Fibroblast of the conjunctiva (primary cell): ENCODE measurements around the gene RCOR1.

ENCODE experiments used
- DNase-seq: peaks from one replicate; pipeline ENCODE4 v3.0.0-alpha.2; 2010; ENCODE audit warnings: low read depth

The RCOR1 gene

DNA sequence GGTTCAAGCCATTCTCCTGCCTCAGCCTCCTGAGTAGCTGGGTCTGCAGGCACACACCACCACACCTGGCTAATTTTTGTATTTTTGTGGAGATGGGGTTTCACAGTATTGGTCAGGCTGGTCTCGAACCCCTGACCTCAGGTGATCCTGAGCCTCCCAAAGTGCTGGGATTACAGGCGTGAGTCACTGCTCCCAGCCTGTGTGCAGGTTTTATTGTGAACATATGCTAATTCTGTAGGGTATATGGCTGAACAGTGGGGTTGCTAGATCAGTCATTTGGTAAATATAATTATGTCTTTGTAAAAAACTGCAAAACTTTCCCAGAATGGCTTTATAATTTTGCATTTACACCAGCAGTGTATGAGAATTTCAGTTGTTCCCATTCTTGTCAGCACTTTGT, 85.9 kb downstream of the RCOR1 start:
- DNase-seq = no peak

DNA sequence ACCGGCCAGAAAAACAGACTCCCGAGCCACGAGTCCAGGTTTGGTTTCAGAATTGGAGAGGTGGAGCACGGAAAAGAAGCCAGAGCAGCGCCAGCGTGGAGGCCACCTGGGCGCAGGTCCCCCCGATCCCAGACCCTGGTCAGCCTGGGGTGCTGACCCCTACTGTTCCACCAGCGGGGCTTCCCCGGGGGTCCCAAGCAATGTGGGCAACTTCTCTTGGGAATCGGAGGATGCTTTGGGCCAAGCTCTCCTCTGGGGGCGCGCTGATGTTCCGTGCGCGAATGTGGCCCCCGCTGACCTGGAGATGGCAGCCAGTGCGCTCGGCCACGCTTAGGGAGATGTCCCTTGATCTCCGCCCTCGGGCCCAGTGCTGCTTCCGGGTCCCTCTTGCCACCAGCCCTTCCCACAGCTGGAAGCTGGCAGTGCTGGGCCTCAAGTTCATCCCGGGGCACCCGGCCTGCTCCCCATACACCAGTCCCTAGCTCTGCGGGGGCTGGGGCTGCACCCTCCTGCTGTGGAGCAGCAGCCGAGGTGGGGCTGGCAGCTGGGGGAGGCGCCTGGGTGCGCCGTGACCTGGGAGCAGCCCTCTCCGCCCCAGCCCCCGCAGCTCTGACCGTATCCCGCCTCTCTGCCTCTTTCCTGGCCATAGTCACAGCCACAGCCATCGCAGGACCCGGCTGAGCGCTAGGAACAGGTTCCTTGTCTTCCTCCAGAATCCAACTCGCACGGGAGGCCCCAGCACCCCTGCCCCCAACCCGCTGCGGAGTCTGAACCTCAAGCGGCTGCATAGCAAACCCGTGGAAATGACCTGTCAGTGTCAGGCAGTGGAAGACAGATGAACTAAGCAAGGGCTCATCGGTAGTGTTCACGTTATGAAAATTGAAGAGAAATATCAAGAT, 91.2 kb downstream of the RCOR1 start:
- no peak for DNase-seq

GRCh38 chr14:102684298-102684663, 91.8 kb downstream of the RCOR1 start:
- DNase-seq = no peak

DNA sequence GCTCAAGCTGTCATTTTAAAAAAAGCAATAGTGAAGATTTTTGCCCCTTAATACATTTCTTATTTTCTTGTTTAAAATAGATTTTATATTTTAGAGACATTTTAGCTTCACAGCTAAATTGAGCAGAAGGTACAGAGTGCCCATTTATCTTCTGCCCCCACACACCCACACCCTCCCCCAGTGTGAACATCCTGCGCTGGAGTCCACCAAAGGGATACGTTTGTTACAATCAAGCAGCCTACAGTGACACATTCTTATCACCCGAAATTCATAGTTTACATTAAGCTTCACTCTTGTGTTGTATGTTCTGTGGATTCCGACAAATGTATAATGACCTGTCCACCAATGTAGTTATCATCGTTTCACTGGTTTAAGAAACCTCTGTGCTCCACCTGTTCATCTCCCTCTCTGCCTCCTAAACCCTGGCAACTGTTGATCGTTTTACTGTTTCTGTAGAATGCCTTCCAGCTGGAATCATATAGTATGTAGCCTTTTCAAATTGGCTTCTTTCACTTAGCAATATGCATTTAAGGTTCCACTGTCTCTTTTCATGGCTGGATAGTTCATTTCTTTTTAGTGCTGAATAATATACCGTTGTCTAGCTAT, 93.8 kb downstream of the RCOR1 start:
- no peak for DNase-seq

DNA sequence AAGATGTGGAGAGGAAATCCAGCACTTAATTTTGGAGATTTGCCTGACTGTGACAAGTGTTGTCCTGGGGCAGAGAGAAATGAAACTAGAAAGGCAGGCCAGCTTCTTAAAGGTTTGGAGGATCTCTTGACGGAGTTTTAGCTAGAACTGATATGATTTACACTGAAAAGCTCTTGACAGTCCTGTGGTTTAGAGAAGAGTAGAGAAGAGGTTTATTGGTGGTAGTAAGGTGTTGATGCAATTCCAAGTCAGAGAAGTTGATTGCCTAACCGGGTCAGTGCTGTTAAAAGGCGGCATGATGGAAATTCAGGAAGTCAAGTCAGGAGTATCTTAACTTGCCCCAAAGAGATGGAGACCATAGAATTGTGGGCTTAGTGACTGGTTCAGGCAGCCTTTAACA, 95.8 kb downstream of the RCOR1 start:
- DNase-seq = no peak

DNA sequence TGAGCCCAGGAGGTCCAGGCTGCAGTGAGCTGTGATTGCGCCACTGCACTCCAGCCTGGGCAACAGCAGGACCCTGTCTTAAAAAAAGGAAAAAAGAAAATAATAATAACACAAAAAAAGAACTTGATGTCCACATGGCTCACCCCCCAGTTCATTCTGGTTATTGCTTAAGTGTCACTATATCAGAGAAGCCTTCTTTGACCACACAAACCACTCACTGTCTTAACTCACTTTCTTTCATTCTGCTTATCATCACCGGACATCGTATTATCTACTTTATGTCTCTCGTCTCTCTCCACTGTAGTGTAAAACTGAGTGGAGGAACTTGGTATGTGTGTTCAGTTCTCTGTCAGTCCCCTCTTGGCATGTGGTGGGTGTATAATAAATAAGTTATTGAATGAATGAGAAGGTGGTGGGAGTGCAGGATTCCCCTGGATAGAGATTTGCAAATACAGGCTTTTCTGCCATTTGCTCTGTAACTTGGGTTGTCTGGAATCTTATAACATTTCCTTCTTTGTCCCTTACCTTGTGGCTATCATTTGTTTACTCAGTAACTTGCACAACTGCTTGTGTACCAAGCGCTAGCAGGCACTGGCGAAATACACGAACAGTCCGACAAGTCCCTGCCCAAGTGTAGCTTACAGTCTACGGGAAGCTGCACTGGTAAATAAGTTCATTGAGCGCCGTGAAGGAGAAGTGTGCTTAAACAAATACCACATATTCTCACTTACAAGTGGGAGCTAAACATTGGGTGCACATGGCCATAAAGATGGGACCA, 98.2 kb downstream of the RCOR1 start:
- DNase-seq = no peak

DNA sequence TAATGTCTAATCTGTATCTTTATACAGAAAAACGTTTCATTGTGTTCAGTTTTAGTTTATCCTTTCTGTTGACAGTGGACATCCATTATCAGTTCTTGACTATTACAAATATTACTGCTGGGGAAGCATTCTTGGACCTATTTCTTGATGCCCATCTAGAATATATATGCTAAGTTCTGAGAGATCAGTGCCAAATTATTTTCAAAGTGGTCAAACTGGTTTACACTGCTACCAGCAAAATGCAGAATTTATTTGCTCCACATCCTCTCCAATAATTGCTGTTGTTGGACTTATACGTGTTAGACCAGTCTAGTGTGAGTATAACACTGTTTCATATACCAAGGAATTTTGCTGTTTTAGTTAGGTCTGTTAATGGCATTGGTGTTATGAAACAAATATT, 99.3 kb downstream of the RCOR1 start:
- DNase-seq = no peak

GRCh38 chr14:102692334-102692733, 99.9 kb downstream of the RCOR1 start:
- DNase-seq = no peak

- no peak for DNase-seq
These were observed 100.7 kb downstream of the RCOR1 start for GRCh38 chr14:102693006-102693755.

DNA sequence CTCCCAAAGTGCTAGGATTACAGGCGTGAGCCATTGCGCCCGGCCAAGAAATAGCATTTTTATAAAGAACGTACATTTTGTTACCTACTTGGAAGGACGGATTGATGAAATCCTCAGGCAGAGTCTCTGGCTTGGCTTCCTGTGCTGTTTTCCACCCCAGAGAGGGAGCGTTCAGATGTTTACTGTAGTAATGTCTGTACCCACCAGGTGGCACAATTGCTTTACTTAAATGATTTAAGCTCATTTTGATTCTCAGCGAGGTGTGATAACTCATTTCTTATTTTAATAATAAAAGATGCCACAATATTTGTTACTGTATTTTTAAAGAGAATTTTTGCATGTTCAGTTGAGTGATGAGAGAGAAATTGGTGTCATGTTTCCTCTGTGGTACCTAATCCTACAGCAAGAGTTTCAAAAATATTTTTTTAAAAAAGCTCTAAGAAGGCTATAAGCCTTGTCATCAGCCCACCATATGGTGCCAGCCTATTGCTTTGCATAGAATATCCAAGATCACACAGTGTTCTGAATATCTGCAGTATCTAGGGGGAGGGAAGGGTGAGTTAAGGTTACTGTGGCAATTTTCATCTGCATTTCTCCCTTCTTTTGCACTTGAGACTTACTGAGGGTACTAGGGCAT, 102.2 kb downstream of the RCOR1 start:
- DNase-seq = peak; percentile 69

GRCh38 chr14:102695167-102695555, 102.7 kb downstream of the RCOR1 start:
- no peak for DNase-seq

DNA sequence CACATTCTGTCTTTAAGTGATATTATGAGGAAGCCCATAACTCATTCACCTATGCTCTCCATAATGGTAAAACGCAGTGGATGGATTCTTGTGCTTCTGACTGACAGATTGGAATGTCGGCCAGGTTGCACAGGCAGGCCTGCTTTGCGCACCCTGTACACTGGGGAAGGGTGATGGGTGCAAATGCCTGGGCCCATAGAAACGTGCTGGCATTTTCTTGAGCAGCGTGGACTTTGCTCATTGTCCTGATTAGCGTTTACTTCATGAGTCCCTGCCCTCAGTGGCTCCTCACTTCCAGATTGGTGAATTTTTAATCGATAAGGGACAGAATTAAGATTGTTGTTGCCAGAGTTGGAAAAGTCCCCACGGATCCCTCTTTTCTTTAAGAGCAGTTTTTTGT, 103.9 kb downstream of the RCOR1 start:
- DNase-seq = no peak

GRCh38 chr14:102696856-102697495, 104.5 kb downstream of the RCOR1 start:
- DNase-seq = no peak

DNA sequence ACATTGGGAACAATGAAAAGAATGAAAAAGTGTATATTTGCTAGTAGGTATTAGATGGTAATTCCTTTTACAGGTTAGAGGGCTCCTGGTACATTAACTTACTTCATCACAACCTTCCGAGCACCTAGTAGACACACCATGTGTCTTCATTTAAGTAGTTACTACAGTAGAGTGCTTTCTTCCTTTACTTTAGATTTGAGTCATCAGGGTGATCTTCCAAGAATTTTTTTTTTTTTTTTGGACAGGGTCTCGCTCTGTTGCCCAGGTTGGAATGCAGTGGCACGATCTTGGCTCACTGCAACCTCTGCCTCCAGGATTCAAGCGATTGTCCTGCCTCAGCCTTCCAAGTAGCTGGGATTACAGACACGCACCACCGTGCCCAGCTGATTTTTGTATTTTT, 105.1 kb downstream of the RCOR1 start:
- DNase-seq = no peak

DNA sequence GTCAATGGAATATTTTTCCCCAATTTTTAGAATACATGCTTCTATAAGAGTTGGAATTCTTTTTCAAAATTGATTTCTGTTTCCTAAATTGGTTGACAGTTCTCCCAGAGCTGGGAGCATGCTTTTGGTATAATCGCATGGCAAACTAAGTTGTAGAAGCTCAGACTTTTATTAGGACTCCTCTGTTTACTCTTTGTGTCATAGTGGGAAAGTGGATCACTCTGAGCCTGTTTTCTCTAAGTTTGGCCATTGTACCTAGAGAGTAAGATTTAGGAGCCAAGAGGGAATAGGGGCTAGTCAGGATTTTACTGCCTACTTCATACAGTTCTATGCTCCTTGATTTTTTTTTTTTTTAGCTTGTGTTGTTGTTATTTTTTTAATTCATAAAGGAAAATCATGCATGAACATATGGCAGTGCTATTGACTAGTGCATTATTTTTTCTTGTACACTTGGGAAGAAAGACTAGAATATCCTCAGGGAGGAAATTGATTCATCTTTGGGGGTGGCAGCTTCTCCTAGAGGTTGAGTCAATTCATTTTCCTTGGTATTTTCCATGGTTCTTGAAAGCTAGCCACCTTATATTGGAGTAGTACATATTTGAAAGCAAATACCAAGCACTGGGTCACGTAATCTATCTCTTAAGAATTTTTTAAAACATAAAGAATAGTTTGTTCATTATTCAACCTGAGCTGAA, 107.1 kb downstream of the RCOR1 start:
- DNase-seq = no peak

- DNase-seq = no peak
These were observed 116.0 kb downstream of the RCOR1 start for GRCh38 chr14:102708494-102708893.

DNA sequence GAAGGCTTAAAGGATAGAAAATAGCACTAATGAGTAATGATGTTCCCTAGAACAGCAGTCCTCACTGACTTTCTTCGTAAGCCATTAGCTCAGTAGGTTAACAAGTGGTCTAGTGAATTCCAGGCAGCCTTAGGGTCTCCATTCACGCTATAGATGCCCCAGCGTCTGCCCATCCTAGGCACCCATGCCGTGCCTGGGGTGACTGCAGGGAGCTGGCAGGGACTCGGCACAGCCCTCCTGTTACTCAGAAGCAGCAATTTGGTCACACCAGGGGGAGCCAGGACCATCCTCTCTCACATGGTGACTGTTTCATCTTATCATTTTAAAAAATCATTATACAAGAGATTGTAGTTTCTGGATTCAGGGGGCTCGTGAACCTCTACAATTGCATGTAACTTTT, 118.8 kb downstream of the RCOR1 start:
- DNase-seq = no peak

DNA sequence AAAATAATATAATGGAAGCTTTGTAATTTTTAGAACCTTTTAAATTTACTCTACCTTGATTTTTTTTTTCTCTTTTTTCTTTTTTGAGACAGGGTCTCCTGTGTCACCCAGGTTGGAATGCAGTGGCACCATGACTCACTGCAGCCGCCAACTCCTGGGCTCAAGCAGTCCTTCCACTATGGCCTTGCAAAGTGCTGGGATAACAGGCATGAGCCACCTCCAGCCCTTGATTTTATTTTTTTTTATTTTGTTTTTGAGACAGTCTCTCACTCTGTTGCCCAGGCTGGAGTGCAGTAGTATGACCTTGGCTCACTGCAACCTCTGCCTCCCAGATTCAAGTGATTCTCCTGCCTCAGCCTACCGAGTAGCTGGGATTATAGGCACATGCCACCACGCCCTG, 119.5 kb downstream of the RCOR1 start:
- no peak for DNase-seq

DNA sequence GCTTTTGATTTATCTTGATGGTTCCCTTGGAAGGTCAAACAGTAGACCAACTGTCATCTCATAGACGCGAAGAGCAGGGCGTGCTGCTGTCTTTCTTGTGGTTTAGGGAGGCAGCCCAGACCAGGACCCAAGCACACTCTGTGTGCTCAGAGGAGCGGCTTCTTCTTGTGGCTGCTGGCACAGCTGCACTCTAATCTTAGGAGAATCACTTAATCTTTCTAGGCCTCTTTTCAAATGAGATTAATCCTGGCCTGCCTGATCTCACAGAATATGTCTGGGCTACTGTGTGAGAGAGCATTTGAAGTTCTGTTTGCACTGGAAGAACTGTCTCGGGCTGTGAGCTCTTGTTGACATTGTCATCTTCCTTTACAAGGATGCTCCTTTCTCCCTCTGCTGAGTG, 124.8 kb downstream of the RCOR1 start:
- no peak for DNase-seq

DNA sequence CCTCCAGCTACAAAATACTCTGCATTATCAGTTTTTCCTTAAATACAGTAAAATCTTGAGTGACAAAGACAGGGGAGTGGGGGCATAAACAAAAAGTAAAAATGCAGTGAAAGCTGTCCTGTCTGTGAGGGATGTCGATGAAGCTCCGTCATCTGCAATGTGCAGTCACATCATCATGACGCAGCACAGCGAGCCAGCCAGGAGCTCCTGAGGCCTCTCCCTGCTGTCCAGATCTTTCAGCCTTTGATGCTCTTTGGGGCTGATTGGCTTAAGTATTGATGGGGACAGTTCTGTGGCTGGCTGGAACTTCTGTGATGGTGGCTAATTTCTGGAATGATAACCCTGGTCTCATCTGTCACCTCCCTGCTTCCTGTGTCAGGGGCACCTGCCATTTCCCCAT, 130.2 kb downstream of the RCOR1 start:
- no peak for DNase-seq

DNA sequence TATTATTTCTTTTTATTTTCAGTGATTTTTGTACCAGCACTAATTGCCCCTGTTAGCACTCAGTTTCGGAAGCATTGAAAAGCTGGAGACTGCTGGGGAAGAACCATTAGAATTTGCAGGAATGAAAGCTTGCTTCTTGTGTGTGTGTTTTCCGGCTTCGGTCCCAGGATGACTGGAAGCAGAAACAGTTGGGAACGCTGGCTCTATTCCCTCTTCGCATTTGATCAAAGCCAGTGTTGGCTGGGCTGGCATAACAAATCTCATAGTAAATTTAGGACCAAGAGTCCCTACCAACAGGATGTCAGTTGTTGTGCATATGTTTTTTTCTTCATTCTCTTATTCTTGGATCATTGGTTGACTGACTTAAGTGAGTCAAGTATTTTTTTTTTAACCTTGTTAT, 131.2 kb downstream of the RCOR1 start:
- DNase-seq = no peak
